HL-60/S4 (cell line): ENCODE data around the gene HSD17B7.
"Not testable (repeated sequence)": the region's sequence is repeated elsewhere in the genome, so short reads cannot be mapped to it uniquely, and the experiment has no call there.

ENCODE experiments used
- in situ Hi-C: fragments of 300-500 bp; cut with MboI; formaldehyde crosslinking; loops from 2 replicates; pipeline ENCODE4 v1.14.3; 2022; ENCODE audit warnings: low sequenced_read_pairs

HSD17B7 gene

GRCh38 chr1:162807503-162807902 is 17.0 kb downstream of the HSD17B7 start:
- in situ Hi-C loops = not testable (repeated sequence)

DNA sequence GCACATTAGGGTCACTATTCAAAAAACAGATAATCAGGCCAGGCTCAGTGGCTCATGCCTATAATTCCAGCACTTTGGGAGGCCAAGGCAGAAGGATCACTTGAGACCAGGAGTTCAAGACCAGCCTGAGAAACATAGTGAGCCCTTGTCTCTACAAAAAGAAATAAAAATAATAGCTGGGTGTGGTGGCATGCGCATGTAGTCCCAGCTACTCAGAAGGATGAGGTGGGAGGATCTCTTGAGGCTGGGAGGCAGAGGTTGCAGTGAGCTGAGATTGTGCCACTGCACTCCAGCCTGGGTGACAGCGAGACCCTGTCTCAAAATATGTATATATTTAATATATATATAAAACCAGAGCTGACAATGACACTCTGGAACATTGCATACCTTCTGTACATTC is 21.9 kb downstream of the HSD17B7 start:
- in situ Hi-C loops = not testable (repeated sequence)

- in situ Hi-C loops = not testable (repeated sequence)
These were observed 27.6 kb downstream of the HSD17B7 start for GRCh38 chr1:162818136-162818535.

GRCh38 chr1:162818666-162819065 is 28.2 kb downstream of the HSD17B7 start:
- in situ Hi-C loops = not testable (repeated sequence)

GRCh38 chr1:162822391-162823200 is 32.1 kb downstream of the HSD17B7 start:
- in situ Hi-C loops = no loop called here

- in situ Hi-C loops = no loop called here
These were observed 32.7 kb downstream of the HSD17B7 start for GRCh38 chr1:162823231-162823630.

DNA sequence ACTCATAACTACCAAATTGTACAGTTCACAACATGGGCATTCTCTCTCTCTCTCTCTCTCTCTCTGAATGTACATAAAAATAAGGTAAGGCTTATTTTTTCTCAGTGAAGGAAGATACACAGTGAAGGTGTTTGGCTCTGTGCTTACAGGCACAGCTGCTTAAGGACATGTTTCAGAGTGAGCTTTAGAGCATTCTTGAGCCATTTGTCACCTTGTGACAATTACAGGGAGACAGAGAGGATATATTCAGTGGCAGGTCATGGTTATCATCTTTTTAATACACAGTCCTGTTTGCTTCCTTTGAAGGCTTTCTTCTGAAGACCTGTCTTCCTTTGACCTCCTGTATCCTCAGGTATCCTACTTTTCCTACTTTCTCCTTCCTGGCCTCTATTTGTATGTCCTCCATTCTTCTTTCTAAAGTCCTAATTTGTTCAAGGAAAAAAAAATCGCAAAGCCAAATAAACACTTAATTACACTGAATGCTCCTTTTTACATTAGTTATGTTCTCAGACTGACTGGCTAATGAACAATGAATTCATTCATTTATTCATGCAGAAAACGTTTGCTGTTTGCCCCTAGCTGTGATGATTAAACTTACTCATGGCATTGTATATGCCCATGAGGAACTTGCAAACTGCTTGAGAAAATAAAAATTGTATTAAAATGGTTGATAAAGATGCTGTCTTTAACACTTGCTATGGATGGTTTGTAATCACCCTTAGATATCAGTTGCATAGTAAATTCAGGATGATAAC is 33.4 kb downstream of the HSD17B7 start:
- in situ Hi-C loops = no loop called here

- in situ Hi-C loops = no loop called here
These were observed 38.8 kb downstream of the HSD17B7 start for GRCh38 chr1:162829268-162829667.

DNA sequence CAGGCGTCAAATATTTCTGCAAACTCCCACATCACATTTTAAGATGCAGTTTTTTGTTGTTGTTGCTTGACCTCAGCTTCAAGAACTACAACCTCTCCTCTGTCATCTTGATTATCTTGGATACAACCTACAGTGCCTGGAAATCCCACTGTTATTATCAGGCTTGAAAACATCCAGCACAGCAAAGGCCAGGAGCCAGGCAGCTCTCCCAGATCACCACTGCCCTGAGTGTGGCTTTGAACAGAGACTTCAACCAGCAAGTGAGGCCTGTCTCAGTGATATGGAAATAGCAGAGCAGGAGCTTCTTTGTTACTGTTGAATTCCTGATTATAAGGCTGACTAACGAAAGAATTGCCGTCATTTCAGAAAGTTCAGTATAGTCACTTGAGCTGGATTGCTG is 42.0 kb downstream of the HSD17B7 start:
- in situ Hi-C loops = no loop called here

GRCh38 chr1:162835157-162835899 is 44.8 kb downstream of the HSD17B7 start:
- in situ Hi-C loops = no loop called here

- in situ Hi-C loops = no loop called here
These were observed 48.4 kb downstream of the HSD17B7 start for GRCh38 chr1:162838863-162839262.

GRCh38 chr1:162840250-162840839 is 49.8 kb downstream of the HSD17B7 start:
- in situ Hi-C loops = no loop called here

DNA sequence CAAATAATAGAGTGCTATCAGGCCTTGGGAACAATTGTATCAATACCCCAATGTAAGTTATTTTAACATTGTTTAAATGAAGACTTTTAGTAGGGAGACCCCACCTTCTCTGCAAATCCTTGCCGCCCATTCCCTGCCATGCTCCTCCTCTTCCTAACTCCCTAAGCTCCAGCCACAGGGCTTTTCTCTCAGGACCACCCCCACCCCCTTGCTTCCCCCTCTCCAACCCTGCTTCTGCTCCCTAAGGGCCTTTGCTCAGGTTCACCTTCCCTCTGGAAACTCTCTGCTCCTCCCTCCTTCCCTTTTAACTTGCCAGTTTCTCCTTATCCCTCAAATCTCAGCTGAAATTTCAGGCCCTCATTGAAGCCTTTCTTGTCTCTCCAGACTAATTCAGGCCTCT is 53.7 kb downstream of the HSD17B7 start:
- in situ Hi-C loops = no loop called here

GRCh38 chr1:162846256-162847212 is 56.0 kb downstream of the HSD17B7 start:
- in situ Hi-C loops = no loop called here

GRCh38 chr1:162847839-162848453 is 57.4 kb downstream of the HSD17B7 start:
- in situ Hi-C loops = no loop called here

GRCh38 chr1:162849711-162850110 is 59.2 kb downstream of the HSD17B7 start:
- in situ Hi-C loops = no loop called here

- in situ Hi-C loops = no loop called here
These were observed 60.8 kb downstream of the HSD17B7 start for GRCh38 chr1:162851341-162851740.

GRCh38 chr1:162854245-162854882 is 63.9 kb downstream of the HSD17B7 start:
- in situ Hi-C loops = no loop called here
